ENCODE data around the gene SFXN3. TPM values are rescaled to one million over a fixed set of nuclear protein-coding genes. Genes with fewer than 3 reads are reported as not detected.

SFXN3 gene
- total RNA-seq, 1 donor from 2014 or later, result 5.2 TPM

- TF ChIP-seq CTCF (IDR thresholded peaks at IDR 0.05; ENCODE audit: partially characterized antibody, unreplicated experiment), result no peak
Measured at GRCh38 chr10:101052285-101052684, 21.3 kb downstream of the SFXN3 start.

GRCh38 chr10:101053516-101053915 lies 22.5 kb downstream of the SFXN3 start:
- no peak overlapping the region for H3K4me3 Mint-ChIP-seq (ENCODE audit: unreplicated experiment)
- DNase-seq, result no peak
- H3K36me3 Mint-ChIP-seq (ENCODE audit: unreplicated experiment), result no peaks in the 10 kb centered on the region
- no peak for TF ChIP-seq CTCF (IDR thresholded peaks at IDR 0.05; ENCODE audit: partially characterized antibody, unreplicated experiment)
- peaks cover 10% of the 10 kb centered on the region for H3K4me1 Mint-ChIP-seq (ENCODE audit: low read depth, unreplicated experiment)
- H3K27me3 Mint-ChIP-seq (ENCODE audit: unreplicated experiment), result peaks cover 15% of the 10 kb centered on the region
- no peak overlapping the region for H3K27ac Mint-ChIP-seq (ENCODE audit: unreplicated experiment)
- H3K9me3 Mint-ChIP-seq (ENCODE audit: unreplicated experiment), result peaks cover 4% of the 10 kb centered on the region

More at GRCh38 chr10:101052285-101052684, 21.3 kb downstream of the SFXN3 start:
- no peak for DNase-seq
- no peak overlapping the region for H3K27ac Mint-ChIP-seq (ENCODE audit: unreplicated experiment)
- H3K27me3 Mint-ChIP-seq (ENCODE audit: unreplicated experiment), result peaks cover 18% of the 10 kb centered on the region
- H3K9me3 Mint-ChIP-seq (ENCODE audit: unreplicated experiment), result peaks cover 5% of the 10 kb centered on the region
- peaks cover 13% of the 10 kb centered on the region for H3K4me1 Mint-ChIP-seq (ENCODE audit: low read depth, unreplicated experiment)
- H3K4me3 Mint-ChIP-seq (ENCODE audit: unreplicated experiment), result no peak overlapping the region
- no peaks in the 10 kb centered on the region for H3K36me3 Mint-ChIP-seq (ENCODE audit: unreplicated experiment)

- Mint-ChIP-seq H3K36me3 (ENCODE audit: unreplicated experiment) (no peaks in the 10 kb centered on the region), H3K4me3 (ENCODE audit: unreplicated experiment) (no peak overlapping the region), H3K27me3 (ENCODE audit: unreplicated experiment) (peaks cover 10% of the 10 kb centered on the region), H3K9me3 (ENCODE audit: unreplicated experiment) (peaks cover 3% of the 10 kb centered on the region), H3K4me1 (ENCODE audit: low read depth, unreplicated experiment) (peaks cover 5% of the 10 kb centered on the region), H3K27ac (ENCODE audit: unreplicated experiment) (no peak overlapping the region)
- no peak for TF ChIP-seq CTCF (IDR thresholded peaks at IDR 0.05; ENCODE audit: partially characterized antibody, unreplicated experiment)
- DNase-seq, result no peak
Measured at GRCh38 chr10:101054351-101054750, 23.3 kb downstream of the SFXN3 start.

- Mint-ChIP-seq H3K36me3 (ENCODE audit: unreplicated experiment) (no peaks in the 10 kb centered on the region), H3K9me3 (ENCODE audit: unreplicated experiment) (peaks cover 3% of the 10 kb centered on the region), H3K27ac (ENCODE audit: unreplicated experiment) (no peak overlapping the region), H3K27me3 (ENCODE audit: unreplicated experiment) (peaks cover 4% of the 10 kb centered on the region), H3K4me3 (ENCODE audit: unreplicated experiment) (no peak overlapping the region), H3K4me1 (ENCODE audit: low read depth, unreplicated experiment) (peaks cover 5% of the 10 kb centered on the region)
- no peak for DNase-seq
- TF ChIP-seq CTCF (IDR thresholded peaks at IDR 0.05; ENCODE audit: partially characterized antibody, unreplicated experiment), result no peak
Measured at GRCh38 chr10:101054876-101055275, 23.8 kb downstream of the SFXN3 start.

GRCh38 chr10:101055411-101055810 lies 24.4 kb downstream of the SFXN3 start:
- peaks cover 4% of the 10 kb centered on the region for H3K27me3 Mint-ChIP-seq (ENCODE audit: unreplicated experiment)
- H3K9me3 Mint-ChIP-seq (ENCODE audit: unreplicated experiment), result peaks cover 3% of the 10 kb centered on the region
- H3K36me3 Mint-ChIP-seq (ENCODE audit: unreplicated experiment), result no peaks in the 10 kb centered on the region
- H3K27ac Mint-ChIP-seq (ENCODE audit: unreplicated experiment), result no peak overlapping the region
- DNase-seq, result no peak
- no peak for TF ChIP-seq CTCF (IDR thresholded peaks at IDR 0.05; ENCODE audit: partially characterized antibody, unreplicated experiment)
- peaks cover 5% of the 10 kb centered on the region for H3K4me1 Mint-ChIP-seq (ENCODE audit: low read depth, unreplicated experiment)
- H3K4me3 Mint-ChIP-seq (ENCODE audit: unreplicated experiment), result no peak overlapping the region

All from glutamatergic neuron (in vitro differentiated cells).